Lung (tissue), 12 donors: ENCODE measurements around the gene CAPN11. TPM values are rescaled to one million over a fixed set of nuclear protein-coding genes. Genes with fewer than 3 reads are reported as not detected.

Experiments used
- ATAC-seq: fragments of 200-7000 bp; cut with Tn5 transposase; one replicate; pipeline ENCODE4 v1.9.1; 2020; ENCODE audit warnings: moderate number of reproducible peaks; ENCODE audit not compliant: insufficient read depth, low FRiP score
- DNase-seq, 3 donors: peaks; one replicate each; pipeline ENCODE4 v3.0.0-alpha.2; 2013 to 2017
- H3K27ac ChIP-seq, 2 donors: one replicate each; pipeline ENCODE4 v1.5.1; 2013; ENCODE audit warnings: mild to moderate bottlenecking in 2 of 2, moderate library complexity in 2 of 2, control low read depth in 1 of 2, inconsistent platforms in 1 of 2, low read depth in 1 of 2, low read length in 1 of 2
- H3K27me3 ChIP-seq, 3 donors: one replicate each; pipeline ENCODE4 v1.5.1; 2013; ENCODE audit warnings: low read length in 2 of 3; ENCODE audit not compliant: control insufficient read depth in 3 of 3, insufficient read depth in 3 of 3
- H3K36me3 ChIP-seq, 4 donors: one replicate each; pipeline ENCODE4 v1.5.1; 2013; ENCODE audit warnings: low read length in 4 of 4, mild to moderate bottlenecking in 1 of 4, moderate library complexity in 1 of 4; ENCODE audit not compliant: control insufficient read depth in 4 of 4, insufficient read depth in 4 of 4
- H3K4me1 ChIP-seq, 5 donors: one replicate each; pipeline ENCODE4 v1.5.1; 2013; ENCODE audit warnings: low read length in 5 of 5, mild to moderate bottlenecking in 2 of 5, moderate library complexity in 1 of 5; ENCODE audit not compliant: control insufficient read depth in 5 of 5, insufficient read depth in 5 of 5
- H3K4me3 ChIP-seq: one replicate; pipeline ENCODE4 v1.5.1; 2013; ENCODE audit warnings: mild to moderate bottlenecking, control low read depth, moderate library complexity
- H3K9ac ChIP-seq, 2 donors: one replicate each; pipeline ENCODE4 v1.5.1; 2013; ENCODE audit warnings: low read length in 2 of 2, control low read depth in 1 of 2; ENCODE audit not compliant: insufficient read depth in 1 of 2
- H3K9me3 ChIP-seq, 4 donors: one replicate each; pipeline ENCODE4 v1.5.1; 2013; ENCODE audit warnings: low read length in 3 of 4, mild to moderate bottlenecking in 1 of 4, moderate library complexity in 1 of 4; ENCODE audit not compliant: control insufficient read depth in 4 of 4, insufficient read depth in 3 of 4
- WGBS, 2 donors: extraction: QIAGEN DNeasy Blood & Tissue Kit; methylation state at CpG; one replicate each; pipeline ENCODE4 v1.1.7; 2013; 5-methylcytosine and 5-hydroxymethylcytosine counted together
- polyA plus RNA-seq, 2 donors: library from polyadenylated mRNA; stranded (reverse); fragments of 200-250 nt; gene quantifications; one replicate each; pipeline ENCODE4 v1.2.1, GENCODE V29; 2013
- total RNA-seq, 2 donors: library from RNA; depleted of rRNA in 1 of 2; stranded (reverse); fragments of >200 nt in 1 of 2; gene quantifications; one replicate each; pipeline ENCODE4 v1.2.1, GENCODE V29; 2014 to 2021
- TF ChIP-seq, protein P1 (sequence below): IDR thresholded peaks from 2 replicates; pipeline ENCODE4 v1.5.1; 2012; ENCODE audit warnings: mild to moderate bottlenecking; ENCODE audit errors: control extremely low read depth, extremely low read depth
- donor health status: control.
- donor health status: control.
- donor health status: Bipolar disorder and iron deficiency.
- donor health status: healthy.
- donor health status: DM: yes; HTN: yes; CAD: no.

The CAPN11 gene
- total and polyA plus RNA-seq, 4 donors = 0.07 to 0.30 (median 0.15) TPM; not detected in 1

DNA sequence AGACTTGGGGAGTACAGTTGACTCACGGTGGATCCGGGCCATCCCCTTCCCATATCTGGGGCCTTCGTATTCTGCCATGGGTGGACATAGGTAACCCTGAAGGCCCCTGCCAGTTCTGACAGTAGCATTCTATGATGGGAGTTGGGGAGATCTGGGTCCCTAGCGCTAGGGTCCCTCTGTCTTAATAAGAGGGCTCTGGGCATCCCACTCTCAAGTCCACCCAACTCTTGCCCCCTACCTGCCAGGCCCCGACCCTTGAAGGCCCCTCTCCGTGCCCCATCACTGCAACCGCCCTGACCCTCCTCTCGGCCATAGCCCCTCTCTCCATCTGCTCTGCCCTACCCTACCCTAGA lies 6.5 kb upstream of the CAPN11 start:
- no peak overlapping the region for H3K4me3 ChIP-seq
- WGBS, 2 donors = 55 to 56% methylated on average over 8 of the region's 8 CpGs

DNA sequence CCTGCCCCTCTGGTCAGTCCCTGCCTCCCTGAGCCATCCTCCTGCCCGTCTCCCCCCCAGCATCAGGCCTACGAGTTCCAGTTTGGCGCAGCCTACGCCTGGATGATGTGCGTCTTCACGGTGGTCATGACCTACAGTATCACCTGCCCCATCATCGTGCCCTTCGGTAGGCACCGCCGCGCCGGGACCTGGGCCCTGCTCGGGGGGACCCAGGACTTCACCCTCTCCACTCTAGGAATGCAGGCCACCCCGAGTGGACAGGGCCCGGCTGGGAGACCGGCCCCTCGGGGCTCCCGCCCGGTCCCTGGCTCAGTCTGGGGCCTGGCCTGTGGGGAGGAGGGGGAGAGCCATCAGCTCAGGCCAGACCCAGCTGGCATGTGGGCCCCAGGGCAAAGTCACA lies 6.1 kb upstream of the CAPN11 start:
- Histone ChIP-seq H3K36me3 (peaks cover 3 to 29% (median 9%) of the 10 kb centered on the region in 4 donors), H3K4me1 (peaks cover 0 to 6% (median 0%) of the 10 kb centered on the region in 5 donors), H3K27ac (no peak overlapping the region), H3K9me3 (peaks cover 0 to 1% (median 0%) of the 10 kb centered on the region in 4 donors), H3K27me3 (no peaks in the 10 kb centered on the region), H3K9ac (no peak overlapping the region), H3K4me3 (no peak overlapping the region)
- ATAC-seq (no peak), DNase-seq (no peak)
- 95 to 96% methylated on average over 19 of the region's 19 CpGs for WGBS, 2 donors
- TF ChIP-seq, protein P1, sequence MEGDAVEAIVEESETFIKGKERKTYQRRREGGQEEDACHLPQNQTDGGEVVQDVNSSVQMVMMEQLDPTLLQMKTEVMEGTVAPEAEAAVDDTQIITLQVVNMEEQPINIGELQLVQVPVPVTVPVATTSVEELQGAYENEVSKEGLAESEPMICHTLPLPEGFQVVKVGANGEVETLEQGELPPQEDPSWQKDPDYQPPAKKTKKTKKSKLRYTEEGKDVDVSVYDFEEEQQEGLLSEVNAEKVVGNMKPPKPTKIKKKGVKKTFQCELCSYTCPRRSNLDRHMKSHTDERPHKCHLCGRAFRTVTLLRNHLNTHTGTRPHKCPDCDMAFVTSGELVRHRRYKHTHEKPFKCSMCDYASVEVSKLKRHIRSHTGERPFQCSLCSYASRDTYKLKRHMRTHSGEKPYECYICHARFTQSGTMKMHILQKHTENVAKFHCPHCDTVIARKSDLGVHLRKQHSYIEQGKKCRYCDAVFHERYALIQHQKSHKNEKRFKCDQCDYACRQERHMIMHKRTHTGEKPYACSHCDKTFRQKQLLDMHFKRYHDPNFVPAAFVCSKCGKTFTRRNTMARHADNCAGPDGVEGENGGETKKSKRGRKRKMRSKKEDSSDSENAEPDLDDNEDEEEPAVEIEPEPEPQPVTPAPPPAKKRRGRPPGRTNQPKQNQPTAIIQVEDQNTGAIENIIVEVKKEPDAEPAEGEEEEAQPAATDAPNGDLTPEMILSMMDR = no peak

More for the DNA sequence above, 6.5 kb upstream of the CAPN11 start:
- Histone ChIP-seq H3K36me3 (peaks cover 3 to 34% (median 9%) of the 10 kb centered on the region in 4 donors), H3K27ac (no peak overlapping the region), H3K9me3 (peaks cover 0 to 1% (median 0%) of the 10 kb centered on the region in 4 donors), H3K9ac (no peak overlapping the region), H3K27me3 (no peaks in the 10 kb centered on the region), H3K4me1 (peaks cover 0 to 6% (median 0%) of the 10 kb centered on the region in 5 donors)
- TF ChIP-seq, protein P1 = no peak
- DNase-seq = no peak
- no peak for ATAC-seq

DNA sequence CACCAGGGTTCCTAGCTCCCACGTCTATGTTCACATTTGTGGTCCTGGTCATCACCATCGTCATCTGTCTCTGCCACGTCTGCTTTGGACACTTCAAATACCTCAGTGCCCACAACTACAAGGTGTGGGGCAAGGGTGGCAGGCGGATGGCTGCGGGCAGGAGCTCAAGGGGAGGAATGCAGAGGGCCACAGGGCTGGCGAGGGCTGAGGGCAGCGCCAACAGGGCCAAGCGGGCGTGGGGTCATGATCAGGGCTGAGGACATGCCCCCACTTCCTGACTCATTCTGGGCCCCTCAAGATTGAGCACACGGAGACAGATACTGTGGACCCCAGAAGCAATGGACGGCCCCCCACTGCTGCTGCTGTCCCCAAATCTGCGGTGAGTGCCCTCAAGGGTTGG lies 4.6 kb upstream of the CAPN11 start:
- H3K27ac ChIP-seq = no peak overlapping the region
- no peaks in the 10 kb centered on the region for H3K27me3 ChIP-seq
- no peak for ATAC-seq
- no peak overlapping the region for H3K4me3 ChIP-seq
- H3K4me1 ChIP-seq = peaks cover 0 to 6% (median 0%) of the 10 kb centered on the region in 5 donors
- TF ChIP-seq, protein P1 = no peak
- H3K9ac ChIP-seq = no peak overlapping the region
- WGBS, 2 donors = 85 to 91% methylated on average over 12 of the region's 12 CpGs
- peaks cover 0 to 1% (median 0%) of the 10 kb centered on the region in 4 donors for H3K9me3 ChIP-seq
- DNase-seq = no peak
- H3K36me3 ChIP-seq = peaks cover 0 to 14% (median 3%) of the 10 kb centered on the region in 4 donors
